Esophagus squamous epithelium (tissue), 5 donors: ENCODE data around the gene HEYL. TPM values are rescaled to one million over a fixed set of nuclear protein-coding genes. Genes with fewer than 3 reads are reported as not detected.

ENCODE experiments used
- DNase-seq: peaks from one replicate; lab custom pipeline; 2025; lab: John Stamatoyannopoulos, UW
- H3K27ac ChIP-seq, 4 donors: fragments of 200-600 bp; sonication (generic); one replicate each; pipeline ENCODE4 v1.5.1; 2016 to 2019; ENCODE audit warnings: mild to moderate bottlenecking in 1 of 4
- H3K27me3 ChIP-seq, 4 donors: fragments of 200-600 bp; sonication (generic); 1 replicate in 3 of 4; 2 replicates in 1 of 4; pipeline versions ENCODE4 v1.5.1 to v1.6.0; 2017 to 2021; ENCODE audit warnings: antibody characterized with exemption in 1 of 4
- H3K36me3 ChIP-seq, 3 donors: fragments of 200-600 bp; sonication (generic); one replicate each; pipeline ENCODE4 v1.5.1; 2016 to 2019
- H3K4me1 ChIP-seq, 3 donors: fragments of 200-600 bp; sonication (generic); one replicate each; pipeline ENCODE4 v1.5.1; 2017 to 2019
- H3K4me3 ChIP-seq, 4 donors: fragments of 200-600 bp; sonication (generic); 1 replicate in 3 of 4; 2 replicates in 1 of 4; pipeline ENCODE4 v1.5.1; 2016 to 2019; ENCODE audit warnings: mild to moderate bottlenecking in 2 of 4, moderate library complexity in 1 of 4
- H3K9me3 ChIP-seq, 3 donors: fragments of 200-600 bp; sonication (generic); one replicate each; pipeline ENCODE4 v1.5.1; 2016 to 2019
- CTCF ChIP-seq, 6 experiments: fragments of 450-650 bp in 4 of 6; fragments of 200-600 bp in 2 of 6; sonication (generic) in 2 of 6; IDR thresholded peaks; one replicate each; pipeline ENCODE4 v1.5.1; 2016 to 2019; ENCODE audit warnings: antibody characterized with exemption in 6 of 6, mild to moderate bottlenecking in 4 of 6, moderate library complexity in 4 of 6
- POLR2A ChIP-seq, 4 donors: fragments of 450-650 bp; IDR thresholded peaks; one replicate each; pipeline ENCODE4 v1.6.1; 2017; ENCODE audit warnings: antibody characterized with exemption in 4 of 4, mild to moderate bottlenecking in 4 of 4, moderate library complexity in 3 of 4
- WGBS, 2 donors: methylation state at CpG; one replicate each; pipeline ENCODE4 v1.1.5; 2018; 5-methylcytosine and 5-hydroxymethylcytosine counted together
- intact Hi-C: fragments of 100-400 bp; cut with DNase I; formaldehyde crosslinking; loops from one replicate; pipeline ENCODE4 v1.15.0; 2022
- total RNA-seq, 4 donors: library from RNA; depleted of rRNA; stranded (reverse); fragments of >200 nt; gene quantifications; one replicate each; pipeline ENCODE4 v1.1.0, GENCODE V29; 2016
- donor health status: DM: yes; HTN: yes; CAD: no.

HEYL gene
- total RNA-seq, 4 donors from 2014 or later, result 0.45 to 1.2 (median 0.77) TPM

- Histone ChIP-seq H3K27ac (no peak overlapping the region), H3K4me3 (no peak overlapping the region), H3K9me3 (no peaks in the 10 kb centered on the region), H3K36me3 (no peaks in the 10 kb centered on the region), H3K27me3 (peaks cover 0 to 26% (median 0%) of the 10 kb centered on the region in 4 donors), H3K4me1 (peaks cover 0 to 33% (median 14%) of the 10 kb centered on the region in 3 donors)
- no peak for TF ChIP-seq POLR2A (IDR thresholded peaks at IDR 0.05)
- no peak for TF ChIP-seq CTCF (IDR thresholded peaks at IDR 0.05)
- intact Hi-C loops, result no loop called here
- WGBS, 2 donors, result 93 to 97% methylated on average over 2 to 3 of the region's 3 CpGs
- no peak for DNase-seq
Observed at GRCh38 chr1:39622427-39622826, 17.0 kb downstream of the HEYL start.

- DNase-seq, result no peak
- TF ChIP-seq POLR2A (IDR thresholded peaks at IDR 0.05) (no peak), CTCF (IDR thresholded peaks at IDR 0.05) (no peak)
- peaks cover 0 to 21% (median 5%) of the 10 kb centered on the region in 3 donors for H3K4me1 ChIP-seq
- intact Hi-C loops, result no loop called here
- 79 to 80% methylated on average over 3 of the region's 3 CpGs for WGBS, 2 donors
- H3K27ac ChIP-seq, result no peak overlapping the region
- no peaks in the 10 kb centered on the region for H3K9me3 ChIP-seq
- H3K27me3 ChIP-seq, result peaks cover 0 to 15% (median 0%) of the 10 kb centered on the region in 4 donors
- no peak overlapping the region for H3K4me3 ChIP-seq
- no peaks in the 10 kb centered on the region for H3K36me3 ChIP-seq
Observed at GRCh38 chr1:39620659-39621165, 18.7 kb downstream of the HEYL start.

- Histone ChIP-seq H3K4me1 (no peaks in the 10 kb centered on the region), H3K4me3 (no peak overlapping the region), H3K9me3 (no peaks in the 10 kb centered on the region), H3K27me3 (peaks cover 0 to 6% (median 0%) of the 10 kb centered on the region in 4 donors), H3K27ac (no peak overlapping the region), H3K36me3 (no peaks in the 10 kb centered on the region)
- DNase-seq, result no peak
- intact Hi-C loops, result no loop called here
- TF ChIP-seq CTCF (IDR thresholded peaks at IDR 0.05), result no peak
- 70 to 82% methylated on average over 4 of the region's 4 CpGs for WGBS, 2 donors
Observed at GRCh38 chr1:39617488-39618049, 21.9 kb downstream of the HEYL start.

GRCh38 chr1:39615086-39615673 lies 24.3 kb downstream of the HEYL start:
- intact Hi-C loops, result no loop called here
- 58 to 65% methylated on average over 7 to 8 of the region's 8 CpGs for whole genome bisulfite sequencing, 2 donors

More at GRCh38 chr1:39615086-39615673, 24.3 kb downstream of the HEYL start:
- TF ChIP-seq CTCF (IDR thresholded peaks at IDR 0.05), result no peak
- TF ChIP-seq POLR2A (IDR thresholded peaks at IDR 0.05), result no peak
- Histone ChIP-seq H3K4me3 (no peak overlapping the region), H3K9me3 (no peaks in the 10 kb centered on the region), H3K4me1 (no peaks in the 10 kb centered on the region), H3K36me3 (no peaks in the 10 kb centered on the region), H3K27me3 (peaks cover 0 to 6% (median 0%) of the 10 kb centered on the region in 4 donors), H3K27ac (no peak overlapping the region)
- no peak for DNase-seq
